ENCODE measurements around the gene CCDC51.

The CCDC51 gene

GRCh38 chr3:48427630-48427962 lies 12.3 kb downstream of the CCDC51 start:
- TF ChIP-seq CTCF (IDR thresholded peaks at IDR 0.05), result no peak
- Histone ChIP-seq H3K4me3 (ENCODE audit: low read depth, low read length) (no peak overlapping the region), H3K27me3 (ENCODE audit: control insufficient read depth, insufficient read depth, low read length) (no peaks in the 10 kb centered on the region), H3K79me2 (no peaks in the 10 kb centered on the region), H3K9ac (no peak overlapping the region), H3K27ac (peak overlapping the region; percentile 20), H3K9me3 (ENCODE audit: control insufficient read depth, low read length) (no peaks in the 10 kb centered on the region), H2AFZ (no peak overlapping the region), H3K4me1 (peaks cover 40% of the 10 kb centered on the region), H3K36me3 (ENCODE audit: control insufficient read depth, insufficient read depth, low read length) (no peaks in the 10 kb centered on the region), H3K4me2 (ENCODE audit: low read length) (no peak overlapping the region)

GRCh38 chr3:48426944-48427629 lies 12.8 kb downstream of the CCDC51 start:
- Histone ChIP-seq H3K79me2 (no peaks in the 10 kb centered on the region), H3K4me2 (ENCODE audit: low read length) (no peak overlapping the region), H3K27ac (peak overlapping the region; percentile 20), H3K36me3 (ENCODE audit: control insufficient read depth, insufficient read depth, low read length) (no peaks in the 10 kb centered on the region), H2AFZ (peak overlapping the region; percentile 15), H3K9ac (no peak overlapping the region), H3K4me1 (peaks cover 40% of the 10 kb centered on the region), H3K9me3 (ENCODE audit: control insufficient read depth, low read length) (no peaks in the 10 kb centered on the region), H3K27me3 (ENCODE audit: control insufficient read depth, insufficient read depth, low read length) (no peaks in the 10 kb centered on the region), H3K4me3 (ENCODE audit: low read depth, low read length) (no peak overlapping the region)
- no peak for TF ChIP-seq CTCF (IDR thresholded peaks at IDR 0.05)

GRCh38 chr3:48426401-48426909 lies 13.5 kb downstream of the CCDC51 start:
- Histone ChIP-seq H3K36me3 (ENCODE audit: control insufficient read depth, insufficient read depth, low read length) (no peaks in the 10 kb centered on the region), H3K27ac (peak overlapping the region; percentile 36), H3K9me3 (ENCODE audit: control insufficient read depth, low read length) (no peaks in the 10 kb centered on the region), H3K27me3 (ENCODE audit: control insufficient read depth, insufficient read depth, low read length) (no peaks in the 10 kb centered on the region), H3K4me1 (peaks cover 34% of the 10 kb centered on the region), H2AFZ (peak overlapping the region; percentile 53), H3K79me2 (no peaks in the 10 kb centered on the region), H3K9ac (no peak overlapping the region), H3K4me2 (ENCODE audit: low read length) (no peak overlapping the region), H3K4me3 (ENCODE audit: low read depth, low read length) (no peak overlapping the region)
- TF ChIP-seq CTCF (IDR thresholded peaks at IDR 0.05), result no peak

DNA sequence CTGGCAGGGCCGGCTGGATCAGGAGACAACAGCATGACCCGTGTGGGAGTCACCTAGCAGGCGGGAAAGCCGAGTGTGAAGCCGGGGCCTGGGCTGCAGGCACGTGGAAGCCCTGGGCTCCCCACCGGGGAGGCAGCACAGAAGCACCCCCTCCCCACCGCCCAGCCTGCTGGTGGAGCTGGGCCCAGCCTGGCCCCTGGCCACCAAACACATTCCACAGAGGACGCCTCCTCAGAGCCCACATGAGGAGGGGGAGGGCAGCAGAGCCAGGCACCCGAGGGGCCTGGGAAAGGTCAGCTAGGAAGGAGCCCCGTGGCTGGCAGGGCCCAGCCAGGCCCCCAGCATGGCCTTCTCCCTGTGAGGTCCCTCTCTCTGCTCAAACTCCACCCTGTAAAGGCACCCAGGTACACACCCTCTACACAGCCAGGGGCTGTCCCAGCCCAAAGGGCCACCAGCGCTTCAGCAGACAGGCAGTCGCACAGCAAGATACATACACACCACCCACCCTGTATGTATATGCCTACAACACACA lies 14.6 kb downstream of the CCDC51 start:
- Histone ChIP-seq H3K36me3 (ENCODE audit: control insufficient read depth, insufficient read depth, low read length) (no peaks in the 10 kb centered on the region), H3K4me1 (peaks cover 31% of the 10 kb centered on the region), H3K79me2 (no peaks in the 10 kb centered on the region), H3K9me3 (ENCODE audit: control insufficient read depth, low read length) (no peaks in the 10 kb centered on the region), H3K4me3 (ENCODE audit: low read depth, low read length) (no peak overlapping the region), H3K9ac (no peak overlapping the region), H3K27me3 (ENCODE audit: control insufficient read depth, insufficient read depth, low read length) (no peaks in the 10 kb centered on the region), H3K4me2 (ENCODE audit: low read length) (no peak overlapping the region), H2AFZ (no peak overlapping the region), H3K27ac (no peak overlapping the region)
- no peak for TF ChIP-seq CTCF (IDR thresholded peaks at IDR 0.05)

All from parathyroid adenoma (tissue), 2 donors.